Naive B cell (primary cell): ENCODE measurements around the gene EPHA3. TPM values are rescaled to one million over a fixed set of nuclear protein-coding genes. Genes with fewer than 3 reads are reported as not detected.

Source experiments
- ATAC-seq, 2 donors: fragments of 150-1000 bp; cut with Tn5 transposase; 2 replicates each; pipeline ENCODE4 v1.10.0; 2021; ENCODE audit warnings: low read depth in 2 of 2, mild to moderate bottlenecking in 2 of 2, moderate library complexity in 2 of 2
- DNase-seq: peaks from one replicate; pipeline ENCODE4 v3.0.0; 2022
- H3K27ac Mint-ChIP-seq, 6 donors: one replicate each; pipeline ENCODE4 v1.8.0; 2020 to 2022; ENCODE audit warnings: mild to moderate bottlenecking in 6 of 6, mixed read lengths in 6 of 6, moderate library complexity in 5 of 6, inconsistent platforms in 2 of 6
- H3K27me3 Mint-ChIP-seq, 3 donors: one replicate each; pipeline ENCODE4 v1.8.0; 2021 to 2022; ENCODE audit warnings: mixed read lengths in 3 of 3, mild to moderate bottlenecking in 1 of 3
- H3K36me3 Mint-ChIP-seq, 2 donors: one replicate each; pipeline ENCODE4 v1.8.0; 2020 to 2022; ENCODE audit warnings: mixed read lengths in 2 of 2, inconsistent platforms in 1 of 2, mild to moderate bottlenecking in 1 of 2
- H3K4me1 Mint-ChIP-seq, 3 donors: one replicate each; pipeline ENCODE4 v1.8.0; 2020 to 2022; ENCODE audit warnings: mixed read lengths in 3 of 3, inconsistent platforms in 1 of 3, mild to moderate bottlenecking in 1 of 3, moderate library complexity in 1 of 3
- H3K4me3 Mint-ChIP-seq, 8 donors: one replicate each; pipeline ENCODE4 v1.8.0; 2020 to 2022; ENCODE audit warnings: mild to moderate bottlenecking in 8 of 8, mixed read lengths in 8 of 8, moderate library complexity in 8 of 8, inconsistent platforms in 2 of 8
- H3K9me3 Mint-ChIP-seq, 7 donors: one replicate each; pipeline ENCODE4 v1.8.0; 2020 to 2022; ENCODE audit warnings: mixed read lengths in 7 of 7, mild to moderate bottlenecking in 5 of 7, inconsistent platforms in 2 of 7, moderate library complexity in 1 of 7
- polyA plus RNA-seq, 6 donors: library from polyadenylated mRNA; unstranded; fragments of 300-500 nt; fragmentation: Illumina TruSeq; gene quantifications; one replicate each; pipeline ENCODE4 v1.2.3, GENCODE V29; 2021; ENCODE audit warnings: low read depth in 6 of 6

EPHA3 gene
- polyA plus RNA-seq, 6 donors from 2014 or later, result not detected

GRCh38 chr3:89287902-89288508 lies 180.6 kb downstream of the EPHA3 start:
- Mint-ChIP-seq H3K9me3 (peaks cover 2 to 11% (median 6%) of the 10 kb centered on the region in 7 donors), H3K4me3 (no peak overlapping the region), H3K27me3 (no peaks in the 10 kb centered on the region), H3K4me1 (no peaks in the 10 kb centered on the region), H3K27ac (no peak overlapping the region), H3K36me3 (no peaks in the 10 kb centered on the region)
- DNase-seq (no peak), ATAC-seq (no peak)

GRCh38 chr3:89289574-89290190 lies 182.3 kb downstream of the EPHA3 start:
- Mint-ChIP-seq H3K9me3 (peaks cover under 1 to 18% (median 10%) of the 10 kb centered on the region in 7 donors), H3K27me3 (no peaks in the 10 kb centered on the region), H3K27ac (no peak overlapping the region), H3K4me1 (no peaks in the 10 kb centered on the region), H3K4me3 (no peak overlapping the region), H3K36me3 (no peaks in the 10 kb centered on the region)
- ATAC-seq (no peak), DNase-seq (no peak)

- no peak overlapping the region for H3K4me3 Mint-ChIP-seq
- ATAC-seq (no peak), DNase-seq (no peak)
- no peaks in the 10 kb centered on the region for H3K27me3 Mint-ChIP-seq
- H3K36me3 Mint-ChIP-seq, result no peaks in the 10 kb centered on the region
- H3K4me1 Mint-ChIP-seq, result no peaks in the 10 kb centered on the region
- H3K9me3 Mint-ChIP-seq, result peaks cover 0 to 21% (median 11%) of the 10 kb centered on the region in 7 donors
- no peak overlapping the region for H3K27ac Mint-ChIP-seq
Observed at GRCh38 chr3:89297199-89297598, 189.8 kb downstream of the EPHA3 start.

GRCh38 chr3:89300526-89300925 lies 193.1 kb downstream of the EPHA3 start:
- Mint-ChIP-seq H3K27me3 (no peaks in the 10 kb centered on the region), H3K4me3 (no peak overlapping the region), H3K4me1 (no peaks in the 10 kb centered on the region), H3K27ac (no peak overlapping the region), H3K36me3 (no peaks in the 10 kb centered on the region), H3K9me3 (peaks cover 0 to 8% (median 2%) of the 10 kb centered on the region in 7 donors)
- ATAC-seq (no peak), DNase-seq (no peak)

GRCh38 chr3:89300981-89301380 lies 193.6 kb downstream of the EPHA3 start:
- ATAC-seq, result no peak
- no peak for DNase-seq
- Mint-ChIP-seq H3K27me3 (no peaks in the 10 kb centered on the region), H3K36me3 (no peaks in the 10 kb centered on the region), H3K4me3 (no peak overlapping the region), H3K27ac (no peak overlapping the region), H3K4me1 (no peaks in the 10 kb centered on the region), H3K9me3 (peaks cover 0 to 7% (median 2%) of the 10 kb centered on the region in 7 donors)

- Mint-ChIP-seq H3K4me1 (no peaks in the 10 kb centered on the region), H3K27ac (no peak overlapping the region), H3K4me3 (no peak overlapping the region), H3K36me3 (no peaks in the 10 kb centered on the region), H3K27me3 (no peaks in the 10 kb centered on the region), H3K9me3 (peaks cover 0 to 7% (median 0%) of the 10 kb centered on the region in 7 donors)
- DNase-seq (no peak), ATAC-seq (no peak)
Observed at GRCh38 chr3:89303701-89304100, 196.3 kb downstream of the EPHA3 start.

GRCh38 chr3:89306540-89306939 lies 199.1 kb downstream of the EPHA3 start:
- no peaks in the 10 kb centered on the region for H3K27me3 Mint-ChIP-seq
- no peaks in the 10 kb centered on the region for H3K36me3 Mint-ChIP-seq
- DNase-seq (no peak), ATAC-seq (no peak)
- H3K4me3 Mint-ChIP-seq, result no peak overlapping the region
- peaks cover 0 to 7% (median 0%) of the 10 kb centered on the region in 7 donors for H3K9me3 Mint-ChIP-seq
- H3K4me1 Mint-ChIP-seq, result no peaks in the 10 kb centered on the region
- no peak overlapping the region for H3K27ac Mint-ChIP-seq

- no peaks in the 10 kb centered on the region for H3K4me1 Mint-ChIP-seq
- no peaks in the 10 kb centered on the region for H3K27me3 Mint-ChIP-seq
- peaks cover 0 to 8% (median 3%) of the 10 kb centered on the region in 7 donors for H3K9me3 Mint-ChIP-seq
- DNase-seq, result no peak
- H3K36me3 Mint-ChIP-seq, result no peaks in the 10 kb centered on the region
- ATAC-seq, result no peak
- H3K4me3 Mint-ChIP-seq, result no peak overlapping the region
- H3K27ac Mint-ChIP-seq, result no peak overlapping the region
Observed at GRCh38 chr3:89311581-89311980, 204.2 kb downstream of the EPHA3 start.

- no peaks in the 10 kb centered on the region for H3K4me1 Mint-ChIP-seq
- no peaks in the 10 kb centered on the region for H3K27me3 Mint-ChIP-seq
- ATAC-seq (no peak), DNase-seq (no peak)
- no peak overlapping the region for H3K27ac Mint-ChIP-seq
- no peaks in the 10 kb centered on the region for H3K36me3 Mint-ChIP-seq
- H3K9me3 Mint-ChIP-seq, result peaks cover 0 to 8% (median 3%) of the 10 kb centered on the region in 7 donors
- no peak overlapping the region for H3K4me3 Mint-ChIP-seq
Observed at GRCh38 chr3:89312141-89312540, 204.7 kb downstream of the EPHA3 start.

- Mint-ChIP-seq H3K27me3 (no peaks in the 10 kb centered on the region), H3K27ac (no peak overlapping the region), H3K36me3 (no peaks in the 10 kb centered on the region), H3K4me3 (no peak overlapping the region), H3K4me1 (no peaks in the 10 kb centered on the region), H3K9me3 (peaks cover 0 to 8% (median 3%) of the 10 kb centered on the region in 7 donors)
- ATAC-seq, result no peak
- DNase-seq, result no peak
Observed at GRCh38 chr3:89314454-89315098, 207.2 kb downstream of the EPHA3 start.

- H3K27me3 Mint-ChIP-seq, result no peaks in the 10 kb centered on the region
Observed at GRCh38 chr3:89315750-89316470, 208.5 kb downstream of the EPHA3 start.

GRCh38 chr3:89320186-89320585 lies 212.8 kb downstream of the EPHA3 start:
- no peak overlapping the region for H3K4me3 Mint-ChIP-seq
- H3K27me3 Mint-ChIP-seq, result no peaks in the 10 kb centered on the region
- no peak for ATAC-seq
- no peak for DNase-seq
- H3K36me3 Mint-ChIP-seq, result no peaks in the 10 kb centered on the region
- no peak overlapping the region for H3K27ac Mint-ChIP-seq
- no peaks in the 10 kb centered on the region for H3K4me1 Mint-ChIP-seq
- peaks cover 0 to under 1% (median 0%) of the 10 kb centered on the region in 7 donors for H3K9me3 Mint-ChIP-seq

More at GRCh38 chr3:89315750-89316470, 208.5 kb downstream of the EPHA3 start:
- H3K4me3 Mint-ChIP-seq, result no peak overlapping the region
- H3K4me1 Mint-ChIP-seq, result no peaks in the 10 kb centered on the region
- H3K36me3 Mint-ChIP-seq, result no peaks in the 10 kb centered on the region
- DNase-seq (no peak), ATAC-seq (no peak)
- peaks cover 0 to 8% (median 3%) of the 10 kb centered on the region in 7 donors for H3K9me3 Mint-ChIP-seq
- no peak overlapping the region for H3K27ac Mint-ChIP-seq

GRCh38 chr3:89326997-89327396 lies 219.6 kb downstream of the EPHA3 start:
- DNase-seq (no peak), ATAC-seq (no peak)
- Mint-ChIP-seq H3K4me1 (no peaks in the 10 kb centered on the region), H3K4me3 (no peak overlapping the region), H3K27me3 (no peaks in the 10 kb centered on the region), H3K9me3 (peaks cover 0 to 5% (median 2%) of the 10 kb centered on the region in 7 donors), H3K36me3 (no peaks in the 10 kb centered on the region), H3K27ac (no peak overlapping the region)
